Nephron progenitor cell (in vitro differentiated cells): ENCODE results near the gene RPEL1.
A peak's percentile ranks its signal among the peaks of the same experiment; 100 is the strongest.
"Not testable (repeated sequence)": the region's sequence is repeated elsewhere in the genome, so short reads cannot be mapped to it uniquely, and the experiment has no call there.

ENCODE experiments used
- DNase-seq: peaks from one replicate; pipeline ENCODE4 v3.0.0; 2021
- H3K27ac Mint-ChIP-seq: 2 replicates; pipeline ENCODE4 v1.8.0; 2021; ENCODE audit warnings: mild to moderate bottlenecking, moderate library complexity, mixed read lengths
- H3K27me3 Mint-ChIP-seq: 2 replicates; pipeline ENCODE4 v1.8.0; 2021; ENCODE audit warnings: mild to moderate bottlenecking, low read depth, mixed read lengths; ENCODE audit not compliant: poor library complexity
- H3K36me3 Mint-ChIP-seq: 2 replicates; pipeline ENCODE4 v1.8.0; 2021; ENCODE audit warnings: low read depth, mixed read lengths
- H3K4me1 Mint-ChIP-seq: 2 replicates; pipeline ENCODE4 v1.8.0; 2021; ENCODE audit warnings: mixed read lengths
- H3K4me3 Mint-ChIP-seq: 2 replicates; pipeline ENCODE4 v1.8.0; 2021; ENCODE audit warnings: mild to moderate bottlenecking, moderate library complexity, mixed read lengths
- H3K9me3 Mint-ChIP-seq: 2 replicates; pipeline ENCODE4 v1.8.0; 2021; ENCODE audit warnings: mild to moderate bottlenecking, moderate library complexity, mixed read lengths
- CTCF ChIP-seq: fragments of 200-600 bp; sonication (generic); IDR thresholded peaks from 2 replicates; pipeline ENCODE4 v1.5.0; 2021; ENCODE audit warnings: antibody characterized with exemption

Gene RPEL1

GRCh38 chr10:103215601-103216000 lies 30.1 kb upstream of the RPEL1 start:
- no peak for DNase-seq
- H3K9me3 Mint-ChIP-seq = peaks cover 14% of the 10 kb centered on the region
- H3K4me3 Mint-ChIP-seq = no peak overlapping the region
- H3K27ac Mint-ChIP-seq = no peak overlapping the region
- no peaks in the 10 kb centered on the region for H3K27me3 Mint-ChIP-seq
- no peak for TF ChIP-seq CTCF
- peaks cover 12% of the 10 kb centered on the region for H3K4me1 Mint-ChIP-seq
- H3K36me3 Mint-ChIP-seq = peaks cover 5% of the 10 kb centered on the region

- Mint-ChIP-seq H3K9me3 (peaks cover 14% of the 10 kb centered on the region), H3K27ac (peak overlapping the region; percentile 62), H3K4me1 (peaks cover 12% of the 10 kb centered on the region)
- not testable (repeated sequence) for DNase-seq, H3K27me3 Mint-ChIP-seq, H3K4me3 Mint-ChIP-seq, H3K36me3 Mint-ChIP-seq
Measured at GRCh38 chr10:103216362-103216761, 29.3 kb upstream of the RPEL1 start.

- Mint-ChIP-seq H3K27ac (no peak overlapping the region), H3K4me1 (no peaks in the 10 kb centered on the region), H3K27me3 (peaks cover 7% of the 10 kb centered on the region)
Measured at GRCh38 chr10:103224133-103224532, 21.6 kb upstream of the RPEL1 start.

GRCh38 chr10:103224721-103225120 lies 21.0 kb upstream of the RPEL1 start:
- H3K27me3 Mint-ChIP-seq, DNase-seq, H3K4me3 Mint-ChIP-seq, H3K4me1 Mint-ChIP-seq, H3K27ac Mint-ChIP-seq, H3K36me3 Mint-ChIP-seq: not testable (repeated sequence)
- peaks cover 27% of the 10 kb centered on the region for H3K9me3 Mint-ChIP-seq

More at GRCh38 chr10:103224133-103224532, 21.6 kb upstream of the RPEL1 start:
- no peak for DNase-seq
- no peak overlapping the region for H3K4me3 Mint-ChIP-seq
- no peak for TF ChIP-seq CTCF
- H3K36me3 Mint-ChIP-seq = no peaks in the 10 kb centered on the region
- H3K9me3 Mint-ChIP-seq = peaks cover 27% of the 10 kb centered on the region

- no peaks in the 10 kb centered on the region for H3K4me1 Mint-ChIP-seq
- H3K9me3 Mint-ChIP-seq = peaks cover 27% of the 10 kb centered on the region
- H3K27me3 Mint-ChIP-seq = peaks cover 7% of the 10 kb centered on the region
- no peak for TF ChIP-seq CTCF
- no peak overlapping the region for H3K27ac Mint-ChIP-seq
- H3K4me3 Mint-ChIP-seq = no peak overlapping the region
- no peaks in the 10 kb centered on the region for H3K36me3 Mint-ChIP-seq
- DNase-seq = no peak
Measured at GRCh38 chr10:103225939-103226338, 19.7 kb upstream of the RPEL1 start.

- peaks cover 23% of the 10 kb centered on the region for H3K9me3 Mint-ChIP-seq
Measured at GRCh38 chr10:103227416-103227815, 18.3 kb upstream of the RPEL1 start.

More at GRCh38 chr10:103227416-103227815, 18.3 kb upstream of the RPEL1 start:
- no peak for DNase-seq
- Mint-ChIP-seq H3K27me3 (peaks cover 7% of the 10 kb centered on the region), H3K4me1 (no peaks in the 10 kb centered on the region), H3K27ac (no peak overlapping the region), H3K36me3 (no peaks in the 10 kb centered on the region), H3K4me3 (no peak overlapping the region)
- TF ChIP-seq CTCF = no peak
